Panc1 (cell line): Measurements from ENCODE around the gene SMAD7.

Source experiments
- POLR2AphosphoS5 ChIP-seq: IDR thresholded peaks from 2 replicates; pipeline ENCODE4 v1.6.1; 2012; ENCODE audit warnings: mild to moderate bottlenecking, low read depth, low read length, moderate library complexity
- SIN3A ChIP-seq: IDR thresholded peaks from 2 replicates; pipeline ENCODE4 v1.6.1; 2012; ENCODE audit warnings: low read depth, mild to moderate bottlenecking, low read length, moderate library complexity, borderline replicate concordance; ENCODE audit not compliant: insufficient read depth
- TCF7L2 ChIP-seq: IDR thresholded peaks from 2 replicates; pipeline ENCODE4 v1.6.1; 2011; ENCODE audit warnings: mild to moderate bottlenecking, low read depth, low read length, inconsistent platforms
- TF ChIP-seq, protein P1 (sequence below): fragments of 450-650 bp; IDR thresholded peaks from 2 replicates; pipeline ENCODE4 v1.5.1; 2017; ENCODE audit warnings: mild to moderate bottlenecking
- TF ChIP-seq, protein P2 (sequence below), 2 experiments: IDR thresholded peaks; 2 replicates each; pipeline ENCODE4 v1.6.1; 2011 to 2012; ENCODE audit warnings: low read depth in 2 of 2, control low read depth in 1 of 2, low read length in 1 of 2, mild to moderate bottlenecking in 1 of 2, moderate library complexity in 1 of 2; ENCODE audit not compliant: insufficient read depth in 1 of 2

DNA sequence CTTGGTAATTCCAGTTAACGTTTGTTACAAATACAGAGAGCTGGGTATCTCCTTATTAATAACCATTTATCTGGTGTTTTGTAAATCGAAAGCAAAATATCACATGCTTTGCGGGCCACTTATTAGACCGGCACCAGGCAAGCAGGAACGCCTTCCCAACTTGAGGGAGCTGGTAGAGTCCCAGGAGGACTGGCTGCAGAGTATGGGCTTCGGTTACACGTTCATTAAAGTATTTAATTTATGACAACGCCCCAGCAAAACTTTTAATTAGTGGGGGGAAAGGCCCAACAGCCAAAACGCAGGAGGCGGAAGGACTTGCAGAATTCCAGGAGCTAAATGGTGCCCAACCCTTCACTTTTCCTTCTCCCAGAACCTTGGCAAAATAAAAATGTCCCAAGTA, 3.7 kb downstream of the SMAD7 start:
- TF ChIP-seq, protein P1, sequence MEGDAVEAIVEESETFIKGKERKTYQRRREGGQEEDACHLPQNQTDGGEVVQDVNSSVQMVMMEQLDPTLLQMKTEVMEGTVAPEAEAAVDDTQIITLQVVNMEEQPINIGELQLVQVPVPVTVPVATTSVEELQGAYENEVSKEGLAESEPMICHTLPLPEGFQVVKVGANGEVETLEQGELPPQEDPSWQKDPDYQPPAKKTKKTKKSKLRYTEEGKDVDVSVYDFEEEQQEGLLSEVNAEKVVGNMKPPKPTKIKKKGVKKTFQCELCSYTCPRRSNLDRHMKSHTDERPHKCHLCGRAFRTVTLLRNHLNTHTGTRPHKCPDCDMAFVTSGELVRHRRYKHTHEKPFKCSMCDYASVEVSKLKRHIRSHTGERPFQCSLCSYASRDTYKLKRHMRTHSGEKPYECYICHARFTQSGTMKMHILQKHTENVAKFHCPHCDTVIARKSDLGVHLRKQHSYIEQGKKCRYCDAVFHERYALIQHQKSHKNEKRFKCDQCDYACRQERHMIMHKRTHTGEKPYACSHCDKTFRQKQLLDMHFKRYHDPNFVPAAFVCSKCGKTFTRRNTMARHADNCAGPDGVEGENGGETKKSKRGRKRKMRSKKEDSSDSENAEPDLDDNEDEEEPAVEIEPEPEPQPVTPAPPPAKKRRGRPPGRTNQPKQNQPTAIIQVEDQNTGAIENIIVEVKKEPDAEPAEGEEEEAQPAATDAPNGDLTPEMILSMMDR, result no peak
- no peak for TF ChIP-seq POLR2AphosphoS5
- no peak for TF ChIP-seq SIN3A
- TF ChIP-seq TCF7L2, result no peak
- TF ChIP-seq, protein P2, sequence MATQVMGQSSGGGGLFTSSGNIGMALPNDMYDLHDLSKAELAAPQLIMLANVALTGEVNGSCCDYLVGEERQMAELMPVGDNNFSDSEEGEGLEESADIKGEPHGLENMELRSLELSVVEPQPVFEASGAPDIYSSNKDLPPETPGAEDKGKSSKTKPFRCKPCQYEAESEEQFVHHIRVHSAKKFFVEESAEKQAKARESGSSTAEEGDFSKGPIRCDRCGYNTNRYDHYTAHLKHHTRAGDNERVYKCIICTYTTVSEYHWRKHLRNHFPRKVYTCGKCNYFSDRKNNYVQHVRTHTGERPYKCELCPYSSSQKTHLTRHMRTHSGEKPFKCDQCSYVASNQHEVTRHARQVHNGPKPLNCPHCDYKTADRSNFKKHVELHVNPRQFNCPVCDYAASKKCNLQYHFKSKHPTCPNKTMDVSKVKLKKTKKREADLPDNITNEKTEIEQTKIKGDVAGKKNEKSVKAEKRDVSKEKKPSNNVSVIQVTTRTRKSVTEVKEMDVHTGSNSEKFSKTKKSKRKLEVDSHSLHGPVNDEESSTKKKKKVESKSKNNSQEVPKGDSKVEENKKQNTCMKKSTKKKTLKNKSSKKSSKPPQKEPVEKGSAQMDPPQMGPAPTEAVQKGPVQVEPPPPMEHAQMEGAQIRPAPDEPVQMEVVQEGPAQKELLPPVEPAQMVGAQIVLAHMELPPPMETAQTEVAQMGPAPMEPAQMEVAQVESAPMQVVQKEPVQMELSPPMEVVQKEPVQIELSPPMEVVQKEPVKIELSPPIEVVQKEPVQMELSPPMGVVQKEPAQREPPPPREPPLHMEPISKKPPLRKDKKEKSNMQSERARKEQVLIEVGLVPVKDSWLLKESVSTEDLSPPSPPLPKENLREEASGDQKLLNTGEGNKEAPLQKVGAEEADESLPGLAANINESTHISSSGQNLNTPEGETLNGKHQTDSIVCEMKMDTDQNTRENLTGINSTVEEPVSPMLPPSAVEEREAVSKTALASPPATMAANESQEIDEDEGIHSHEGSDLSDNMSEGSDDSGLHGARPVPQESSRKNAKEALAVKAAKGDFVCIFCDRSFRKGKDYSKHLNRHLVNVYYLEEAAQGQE (IDR thresholded peaks at IDR 0.05; ENCODE audit: insufficient read depth in 1 of 2, low read depth in 2 of 2, low read length in 1 of 2), result no peak
